ENCODE measurements around the gene GPBAR1.

GRCh38 chr2:218276986-218277755, 16.4 kb downstream of the GPBAR1 start:
- no peak for TF ChIP-seq CTCF (IDR thresholded peaks at IDR 0.05)
- TF ChIP-seq POLR2A (IDR thresholded peaks at IDR 0.05): no peak
- no peak for TF ChIP-seq EP300 (IDR thresholded peaks at IDR 0.05)
- no peak for TF ChIP-seq POLR2AphosphoS5 (IDR thresholded peaks at IDR 0.05)

All from upper lobe of left lung (tissue), 4 donors.